ENCODE measurements around the gene NKPD1. TPM values are rescaled to one million over a fixed set of nuclear protein-coding genes. Genes with fewer than 3 reads are reported as not detected.

The NKPD1 gene
- total RNA-seq, 4 donors from 2014 or later, result 1.1 to 4.2 (median 2.9) TPM

DNA sequence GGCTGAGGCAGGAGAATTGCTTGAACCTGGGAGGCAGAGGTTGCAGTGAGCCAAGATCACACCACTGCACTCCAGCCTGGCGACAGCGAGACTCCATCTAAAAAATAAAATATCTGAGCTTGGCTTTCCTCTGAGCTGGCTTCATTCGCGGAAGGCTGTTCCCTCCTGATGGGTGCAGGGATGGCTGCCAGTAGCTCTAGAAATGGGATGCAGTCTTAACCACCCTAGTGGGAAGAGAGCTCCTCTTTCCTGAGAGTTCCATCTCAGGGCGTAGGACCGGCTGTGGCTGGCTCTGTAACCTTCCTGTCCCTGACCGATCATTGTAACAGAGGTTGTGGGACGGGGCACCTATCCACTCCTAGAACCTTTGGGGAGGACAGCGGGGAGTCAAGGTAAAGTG is 35.4 kb downstream of the NKPD1 start:
- intact Hi-C loops (cut with DNase I), result no loop called here
- Histone ChIP-seq H3K27ac (no peak overlapping the region), H3K9me3 (no peaks in the 10 kb centered on the region), H3K27me3 (no peaks in the 10 kb centered on the region), H3K4me1 (peaks cover 26 to 58% (median 26%) of the 10 kb centered on the region in 3 donors), H3K36me3 (peaks cover 0 to 6% (median 0%) of the 10 kb centered on the region in 3 donors), H3K4me3 (no peak overlapping the region)
- TF ChIP-seq POLR2A (IDR thresholded peaks at IDR 0.05), result no peak
- TF ChIP-seq, protein P1, sequence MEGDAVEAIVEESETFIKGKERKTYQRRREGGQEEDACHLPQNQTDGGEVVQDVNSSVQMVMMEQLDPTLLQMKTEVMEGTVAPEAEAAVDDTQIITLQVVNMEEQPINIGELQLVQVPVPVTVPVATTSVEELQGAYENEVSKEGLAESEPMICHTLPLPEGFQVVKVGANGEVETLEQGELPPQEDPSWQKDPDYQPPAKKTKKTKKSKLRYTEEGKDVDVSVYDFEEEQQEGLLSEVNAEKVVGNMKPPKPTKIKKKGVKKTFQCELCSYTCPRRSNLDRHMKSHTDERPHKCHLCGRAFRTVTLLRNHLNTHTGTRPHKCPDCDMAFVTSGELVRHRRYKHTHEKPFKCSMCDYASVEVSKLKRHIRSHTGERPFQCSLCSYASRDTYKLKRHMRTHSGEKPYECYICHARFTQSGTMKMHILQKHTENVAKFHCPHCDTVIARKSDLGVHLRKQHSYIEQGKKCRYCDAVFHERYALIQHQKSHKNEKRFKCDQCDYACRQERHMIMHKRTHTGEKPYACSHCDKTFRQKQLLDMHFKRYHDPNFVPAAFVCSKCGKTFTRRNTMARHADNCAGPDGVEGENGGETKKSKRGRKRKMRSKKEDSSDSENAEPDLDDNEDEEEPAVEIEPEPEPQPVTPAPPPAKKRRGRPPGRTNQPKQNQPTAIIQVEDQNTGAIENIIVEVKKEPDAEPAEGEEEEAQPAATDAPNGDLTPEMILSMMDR (IDR thresholded peaks at IDR 0.05), result no peak
- WGBS, 2 donors, result 88 to 94% methylated on average over 4 to 5 of the region's 9 CpGs
- no peak for DNase-seq

DNA sequence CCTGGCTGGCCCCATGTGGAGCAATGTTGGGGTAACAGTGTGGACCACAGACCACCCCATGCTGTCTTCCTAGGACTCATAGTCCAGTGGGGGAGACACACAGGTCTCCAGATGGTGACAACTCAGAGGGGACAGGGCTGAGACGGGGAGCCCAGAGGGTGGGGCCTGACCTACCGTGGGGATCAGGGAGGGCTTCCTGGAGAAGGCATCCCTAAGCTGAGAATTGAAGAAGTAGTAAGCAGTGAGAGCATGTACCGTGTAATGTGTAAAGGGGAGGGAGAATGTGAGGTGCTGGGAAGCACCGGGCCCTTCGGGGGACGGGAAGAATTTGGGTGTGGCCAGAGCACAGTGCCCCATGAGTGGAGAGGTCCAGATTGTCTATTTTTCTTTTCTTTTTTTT is 36.8 kb downstream of the NKPD1 start:
- intact Hi-C loops (cut with DNase I), result no loop called here
- DNase-seq, result no peak

DNA sequence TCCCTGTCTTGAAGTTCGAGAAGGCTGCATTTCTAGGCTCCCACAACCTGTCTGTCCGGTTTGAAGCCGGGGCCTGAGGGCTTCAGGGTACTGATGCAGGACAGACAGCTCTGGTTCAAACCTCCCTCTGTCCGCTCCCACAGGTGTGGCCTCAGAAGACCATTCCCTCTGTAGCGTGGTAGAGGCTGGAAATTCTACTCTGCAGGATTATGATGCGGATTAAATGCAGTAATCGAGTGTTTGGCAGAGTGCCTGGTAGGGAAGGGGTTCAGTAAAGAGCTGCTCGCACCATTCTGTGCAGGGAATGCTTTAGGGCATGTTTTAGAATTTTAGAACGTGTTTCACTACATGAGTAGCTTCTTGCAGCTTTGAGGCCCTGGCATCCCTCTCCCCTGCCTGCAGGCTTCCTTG is 37.3 kb downstream of the NKPD1 start:
- intact Hi-C loops (cut with DNase I), result no loop called here
- 32 to 46% methylated on average over 5 to 8 of the region's 9 CpGs for WGBS, 2 donors
- no peak for DNase-seq
- H3K9me3 ChIP-seq, result no peaks in the 10 kb centered on the region
- H3K36me3 ChIP-seq, result no peaks in the 10 kb centered on the region
- no peak for TF ChIP-seq POLR2A (IDR thresholded peaks at IDR 0.05)
- TF ChIP-seq, protein P1 (IDR thresholded peaks at IDR 0.05), result no peak
- peak overlapping the region in 2 of 4 donors; percentile 34 to 57 for H3K27ac ChIP-seq
- H3K4me1 ChIP-seq, result peaks cover 26 to 68% (median 26%) of the 10 kb centered on the region in 3 donors
- no peaks in the 10 kb centered on the region for H3K27me3 ChIP-seq
- no peak overlapping the region for H3K4me3 ChIP-seq

More for the DNA sequence above, 36.8 kb downstream of the NKPD1 start:
- Histone ChIP-seq H3K27me3 (no peaks in the 10 kb centered on the region), H3K4me1 (peaks cover 26 to 65% (median 26%) of the 10 kb centered on the region in 3 donors), H3K9me3 (no peaks in the 10 kb centered on the region), H3K36me3 (peaks cover 0 to 4% (median 0%) of the 10 kb centered on the region in 3 donors), H3K27ac (peak overlapping the region in 3 of 4 donors; percentile 34 to 57 (median 34)), H3K4me3 (no peak overlapping the region)
- WGBS, 2 donors, result 34 to 62% methylated on average over 4 to 6 of the region's 6 CpGs
- TF ChIP-seq, protein P1 (IDR thresholded peaks at IDR 0.05), result no peak
- TF ChIP-seq POLR2A (IDR thresholded peaks at IDR 0.05), result no peak

DNA sequence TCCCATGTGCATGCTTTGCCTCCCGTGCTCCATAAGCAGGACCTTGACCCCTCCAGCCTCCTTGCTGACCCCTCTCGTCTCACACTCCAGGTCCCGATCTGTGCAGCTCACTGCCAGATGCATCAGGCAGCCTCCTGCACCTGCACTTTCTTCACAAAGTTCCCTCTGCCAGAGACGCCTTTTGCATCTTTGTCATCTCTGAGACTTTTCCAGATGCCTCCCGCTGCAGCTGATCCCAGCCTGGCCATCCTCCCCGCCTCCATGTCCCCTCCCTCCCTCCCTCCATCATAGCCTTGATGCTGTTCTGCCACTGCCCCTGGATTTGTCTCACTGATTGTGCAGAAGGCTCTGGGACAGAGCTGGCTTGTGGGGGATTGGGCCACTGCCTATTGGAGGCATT is 38.0 kb downstream of the NKPD1 start:
- Histone ChIP-seq H3K27ac (peak overlapping the region in 1 of 4 donors; percentile 57), H3K36me3 (no peaks in the 10 kb centered on the region), H3K27me3 (no peaks in the 10 kb centered on the region), H3K4me1 (peaks cover 26 to 74% (median 26%) of the 10 kb centered on the region in 3 donors), H3K9me3 (no peaks in the 10 kb centered on the region), H3K4me3 (no peak overlapping the region)
- intact Hi-C loops (cut with DNase I), result no loop called here
- TF ChIP-seq POLR2A (IDR thresholded peaks at IDR 0.05), result no peak
- TF ChIP-seq, protein P1 (IDR thresholded peaks at IDR 0.05), result no peak
- WGBS, 2 donors, result 55 to 87% methylated on average over 5 to 6 of the region's 6 CpGs
- DNase-seq, result no peak

DNA sequence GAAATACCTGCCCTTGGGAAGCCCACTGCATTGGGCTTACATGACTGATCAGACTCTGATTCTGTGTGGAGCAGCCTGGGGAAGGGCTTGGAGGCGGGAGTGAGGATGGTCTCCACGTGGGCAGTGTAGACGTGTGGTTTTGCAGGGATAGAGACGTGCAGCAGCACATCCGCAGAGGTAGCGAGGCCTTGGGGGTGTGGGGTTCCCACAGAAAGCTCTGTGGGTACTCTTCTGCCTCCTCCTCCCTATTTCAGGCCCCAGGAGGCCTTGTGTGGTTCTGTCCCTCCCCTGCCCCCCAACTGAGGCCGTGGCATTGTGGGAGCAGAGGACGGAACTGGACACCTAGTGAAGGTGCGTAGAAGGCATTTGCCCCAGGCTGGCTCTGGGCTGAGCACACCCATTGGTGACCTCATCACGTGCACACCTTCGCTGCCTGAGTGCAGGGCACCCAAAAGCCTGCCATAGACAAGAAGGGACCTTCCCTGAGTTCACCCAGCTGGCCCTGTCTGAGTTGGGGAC is 38.9 kb downstream of the NKPD1 start:
- Histone ChIP-seq H3K4me3 (no peak overlapping the region), H3K9me3 (no peaks in the 10 kb centered on the region), H3K27ac (no peak overlapping the region), H3K4me1 (peaks cover 26 to 84% (median 30%) of the 10 kb centered on the region in 3 donors), H3K36me3 (no peaks in the 10 kb centered on the region), H3K27me3 (no peaks in the 10 kb centered on the region)
- intact Hi-C loops (cut with DNase I), result no loop called here
- TF ChIP-seq POLR2A (IDR thresholded peaks at IDR 0.05), result no peak
- TF ChIP-seq, protein P1 (IDR thresholded peaks at IDR 0.05), result no peak
- no peak for DNase-seq
- 63 to 72% methylated on average over 10 to 11 of the region's 11 CpGs for WGBS, 2 donors
